Measurements from ENCODE around the gene SNX8.

DNA sequence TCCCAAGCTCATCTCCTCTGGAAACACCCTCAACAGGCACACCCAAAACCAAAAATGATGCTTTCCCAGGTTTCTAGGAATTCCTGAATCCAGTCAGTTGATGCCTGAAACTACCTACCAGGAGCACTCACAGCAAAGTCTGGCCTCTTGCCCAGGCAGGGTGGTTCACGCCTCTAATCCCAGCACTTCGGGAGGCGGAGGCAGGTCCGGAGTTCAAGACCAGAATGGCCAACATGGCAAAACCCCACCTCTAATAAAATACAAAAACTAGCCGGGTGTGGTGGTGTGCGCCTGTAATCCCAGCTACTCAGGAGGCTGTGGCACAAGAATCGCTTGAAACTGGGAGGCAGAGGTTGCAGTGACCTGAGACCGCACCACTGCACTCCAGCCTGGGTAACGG lies 83.4 kb downstream of the SNX8 start:
- TF ChIP-seq, protein P1, sequence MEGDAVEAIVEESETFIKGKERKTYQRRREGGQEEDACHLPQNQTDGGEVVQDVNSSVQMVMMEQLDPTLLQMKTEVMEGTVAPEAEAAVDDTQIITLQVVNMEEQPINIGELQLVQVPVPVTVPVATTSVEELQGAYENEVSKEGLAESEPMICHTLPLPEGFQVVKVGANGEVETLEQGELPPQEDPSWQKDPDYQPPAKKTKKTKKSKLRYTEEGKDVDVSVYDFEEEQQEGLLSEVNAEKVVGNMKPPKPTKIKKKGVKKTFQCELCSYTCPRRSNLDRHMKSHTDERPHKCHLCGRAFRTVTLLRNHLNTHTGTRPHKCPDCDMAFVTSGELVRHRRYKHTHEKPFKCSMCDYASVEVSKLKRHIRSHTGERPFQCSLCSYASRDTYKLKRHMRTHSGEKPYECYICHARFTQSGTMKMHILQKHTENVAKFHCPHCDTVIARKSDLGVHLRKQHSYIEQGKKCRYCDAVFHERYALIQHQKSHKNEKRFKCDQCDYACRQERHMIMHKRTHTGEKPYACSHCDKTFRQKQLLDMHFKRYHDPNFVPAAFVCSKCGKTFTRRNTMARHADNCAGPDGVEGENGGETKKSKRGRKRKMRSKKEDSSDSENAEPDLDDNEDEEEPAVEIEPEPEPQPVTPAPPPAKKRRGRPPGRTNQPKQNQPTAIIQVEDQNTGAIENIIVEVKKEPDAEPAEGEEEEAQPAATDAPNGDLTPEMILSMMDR (IDR thresholded peaks at IDR 0.05; ENCODE audit: control extremely low read depth in 1 of 3, insufficient read depth in 1 of 3, low read depth in 1 of 3, low read length in 3 of 3), result no peak
- TF ChIP-seq FOSL1 (IDR thresholded peaks at IDR 0.05; ENCODE audit: insufficient read depth, low read depth, low read length) (no peak), CEBPB (IDR thresholded peaks at IDR 0.05; ENCODE audit: low read depth, low read length) (no peak)
